ENCODE data around the gene TUT4. TPM values are rescaled to one million over a fixed set of nuclear protein-coding genes. Genes with fewer than 3 reads are reported as not detected.

TUT4 gene
- total RNA-seq, 5 donors from 2014 or later (not counting 1 experiment from before 2014, with no cell fraction given), result 109 to 143 (median 129) TPM

DNA sequence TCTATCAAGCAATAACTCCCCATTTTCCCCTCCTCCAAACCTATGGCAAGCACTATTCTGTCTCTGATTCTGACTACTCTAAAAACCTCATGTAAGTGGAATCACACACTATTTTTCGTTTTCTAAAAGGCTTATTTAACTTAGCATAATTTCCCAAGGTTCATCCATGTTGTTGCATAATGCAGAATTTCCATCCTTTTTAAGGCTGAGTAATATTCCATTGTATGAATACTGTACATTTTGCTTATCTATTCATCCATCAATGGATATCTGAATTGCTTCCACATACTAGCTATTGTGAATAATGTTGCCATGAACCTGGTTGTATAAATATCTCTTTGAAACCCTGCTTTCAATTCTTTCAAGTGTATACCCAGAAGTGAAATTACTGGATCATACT, 48.2 kb downstream of the TUT4 start:
- H3K4me3 Mint-ChIP-seq, result no peak overlapping the region
- no peak for ATAC-seq (replicated peaks in 1 of 4)
- ChIA-PET CTCF (no interaction called here), POLR2A (interaction anchor here in 1 of 2 donors (0.9 kb wide), 1 partner anchor 15 kb away, joined by 5 read pairs; no protein-coding TSS in a partner anchor)
- peaks cover 9 to 28% (median 28%) of the 10 kb centered on the region in 3 donors for H3K4me1 Mint-ChIP-seq
- Histone ChIP-seq H3K27ac (ENCODE audit: low read length) (no peak overlapping the region), H3K4me1 (ENCODE audit: control insufficient read depth in 1 of 2, extremely low read depth in 1 of 2, insufficient read depth in 2 of 2, low read length in 2 of 2) (no peaks in the 10 kb centered on the region), H3K4me3 (ENCODE audit: control insufficient read depth in 1 of 2, extremely low read depth in 1 of 2, low read length in 1 of 2) (no peak overlapping the region), H3K9me3 (no peaks in the 10 kb centered on the region), H3K27me3 (replicated peaks in 1 of 2; ENCODE audit: control insufficient read depth in 2 of 2, extremely low read depth in 1 of 2, insufficient read depth in 2 of 2, low read length in 1 of 2) (no peaks in the 10 kb centered on the region), H3K36me3 (ENCODE audit: control insufficient read depth in 2 of 2, extremely low read depth in 1 of 2, insufficient read depth in 1 of 2, low read length in 1 of 2) (peaks cover 3 to 36% of the 10 kb centered on the region in 2 donors)
- peaks cover 50% of the 10 kb centered on the region for H3K36me3 Mint-ChIP-seq
- no peaks in the 10 kb centered on the region for H3K9me3 Mint-ChIP-seq
- WGBS (ENCODE audit: insufficient coverage), result no CpG with 5 or more reads among the region's 1 CpG
- no peak for DNase-seq
- H3K27ac Mint-ChIP-seq, result no peak overlapping the region
- no peaks in the 10 kb centered on the region for H3K27me3 Mint-ChIP-seq

DNA sequence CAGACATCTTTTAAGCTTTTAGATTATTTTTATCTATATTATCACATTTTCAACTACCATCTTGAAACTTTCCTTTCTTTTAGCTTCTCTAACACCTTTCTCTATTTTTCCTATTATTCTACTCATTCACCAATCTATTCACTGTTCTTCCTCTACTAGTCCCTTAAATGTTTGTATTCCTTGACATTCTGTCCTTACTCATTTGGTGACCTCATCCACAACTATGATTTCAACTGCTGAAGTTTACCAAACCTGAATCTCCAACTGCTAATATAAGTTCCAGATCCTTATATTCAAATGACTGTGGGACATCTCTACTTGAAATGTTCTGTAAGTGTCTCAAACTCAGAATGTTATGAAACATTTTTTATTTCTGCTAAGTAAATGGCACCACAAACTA, 49.2 kb downstream of the TUT4 start:
- peaks cover 3 to 30% of the 10 kb centered on the region in 2 donors for H3K36me3 ChIP-seq (ENCODE audit: control insufficient read depth in 2 of 2, extremely low read depth in 1 of 2, insufficient read depth in 1 of 2, low read length in 1 of 2)
- no peaks in the 10 kb centered on the region for H3K4me1 ChIP-seq (ENCODE audit: control insufficient read depth in 1 of 2, extremely low read depth in 1 of 2, insufficient read depth in 2 of 2, low read length in 2 of 2)
- H3K27me3 ChIP-seq (replicated peaks in 1 of 2; ENCODE audit: control insufficient read depth in 2 of 2, extremely low read depth in 1 of 2, insufficient read depth in 2 of 2, low read length in 1 of 2), result no peaks in the 10 kb centered on the region
- POLR2A ChIA-PET, result interaction anchor here in 1 of 2 donors (0.7 kb wide), 1 partner anchor 151 kb away, joined by 3 read pairs; no protein-coding TSS in a partner anchor
- Mint-ChIP-seq H3K27ac (no peak overlapping the region), H3K4me1 (peaks cover 9 to 31% (median 26%) of the 10 kb centered on the region in 3 donors), H3K36me3 (peaks cover 48% of the 10 kb centered on the region), H3K9me3 (no peaks in the 10 kb centered on the region), H3K27me3 (no peaks in the 10 kb centered on the region), H3K4me3 (no peak overlapping the region)
- no peak for DNase-seq
- no peak overlapping the region for H3K4me3 ChIP-seq (ENCODE audit: control insufficient read depth in 1 of 2, extremely low read depth in 1 of 2, low read length in 1 of 2)
- CTCF ChIA-PET, result no interaction called here
- no peaks in the 10 kb centered on the region for H3K9me3 ChIP-seq
- H3K27ac ChIP-seq (ENCODE audit: low read length), result no peak overlapping the region
- no peak for ATAC-seq (replicated peaks in 1 of 4)

DNA sequence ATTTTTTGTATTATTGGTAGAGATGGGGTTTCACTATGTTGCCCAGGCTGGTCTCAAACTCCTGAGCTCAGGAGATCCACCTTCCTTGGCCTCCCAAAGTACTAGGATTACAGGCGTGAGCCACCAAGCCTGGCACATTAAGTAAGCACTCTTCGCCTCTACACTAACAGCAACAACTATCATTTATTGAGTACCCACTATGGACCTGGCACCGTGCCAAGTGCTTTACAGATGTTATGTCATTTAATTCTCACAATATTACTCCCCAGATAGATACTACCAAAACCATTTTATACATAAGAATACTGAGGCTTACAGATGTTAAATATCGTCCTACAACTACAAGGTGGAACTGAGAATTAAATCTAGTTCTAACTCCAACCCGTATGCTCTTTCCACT, 50.1 kb downstream of the TUT4 start:
- peaks cover 44% of the 10 kb centered on the region for H3K36me3 Mint-ChIP-seq
- ATAC-seq (replicated peaks in 1 of 4), result no peak
- Histone ChIP-seq H3K9me3 (no peaks in the 10 kb centered on the region), H3K27ac (ENCODE audit: low read length) (no peak overlapping the region), H3K27me3 (replicated peaks in 1 of 2; ENCODE audit: control insufficient read depth in 2 of 2, extremely low read depth in 1 of 2, insufficient read depth in 2 of 2, low read length in 1 of 2) (no peaks in the 10 kb centered on the region), H3K4me1 (ENCODE audit: control insufficient read depth in 1 of 2, extremely low read depth in 1 of 2, insufficient read depth in 2 of 2, low read length in 2 of 2) (no peaks in the 10 kb centered on the region), H3K4me3 (ENCODE audit: control insufficient read depth in 1 of 2, extremely low read depth in 1 of 2, low read length in 1 of 2) (no peak overlapping the region), H3K36me3 (ENCODE audit: control insufficient read depth in 2 of 2, extremely low read depth in 1 of 2, insufficient read depth in 1 of 2, low read length in 1 of 2) (peaks cover 3 to 24% of the 10 kb centered on the region in 2 donors)
- 100% methylated on average over 3 of the region's 5 CpGs for WGBS (ENCODE audit: insufficient coverage)
- CTCF ChIA-PET, result interaction anchor here in 1 of 2 donors (0.7 kb wide), 1 partner anchor 97 kb away, joined by 7 read pairs; no protein-coding TSS in a partner anchor
- no peaks in the 10 kb centered on the region for H3K27me3 Mint-ChIP-seq
- no peak overlapping the region for H3K27ac Mint-ChIP-seq
- H3K9me3 Mint-ChIP-seq, result no peaks in the 10 kb centered on the region
- no peak overlapping the region for H3K4me3 Mint-ChIP-seq
- POLR2A ChIA-PET, result no interaction called here
- peaks cover 9 to 34% (median 26%) of the 10 kb centered on the region in 3 donors for H3K4me1 Mint-ChIP-seq
- peak in 4 of 35 experiments; percentile 5 to 21 (median 14) for DNase-seq

DNA sequence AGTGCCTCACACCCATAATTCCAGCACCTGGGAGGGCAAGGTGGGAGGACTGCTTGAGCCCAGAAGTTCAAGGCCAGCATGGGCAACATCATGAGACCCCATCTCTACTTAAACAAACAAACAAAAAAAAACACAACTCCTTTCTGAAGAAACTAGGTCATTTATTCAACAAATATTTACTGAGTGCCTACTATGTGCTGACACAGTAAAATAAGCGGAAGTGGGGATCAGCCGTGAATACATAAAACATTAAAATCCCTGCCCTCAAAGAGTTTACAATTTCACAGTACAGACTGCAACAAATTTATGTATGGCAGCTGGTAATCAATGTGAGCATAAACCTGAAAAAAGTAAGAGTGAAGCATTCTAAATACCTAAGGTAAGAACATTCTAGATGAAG, 65.3 kb downstream of the TUT4 start:
- peak overlapping the region in 1 of 2 donors; percentile 68 for H3K27ac Mint-ChIP-seq
- peaks cover 0 to 3% (median 3%) of the 10 kb centered on the region in 3 donors for H3K4me1 Mint-ChIP-seq
- no CpG with 5 or more reads among the region's 2 CpGs for WGBS (ENCODE audit: insufficient coverage)
- DNase-seq, result no peak
- H3K36me3 Mint-ChIP-seq, result peaks cover 27% of the 10 kb centered on the region
- H3K27ac ChIP-seq (ENCODE audit: low read length), result no peak overlapping the region
- H3K9me3 Mint-ChIP-seq, result no peaks in the 10 kb centered on the region
- ATAC-seq (replicated peaks in 1 of 4), result no peak
- POLR2A ChIA-PET, result no interaction called here
- no peak overlapping the region for H3K4me3 Mint-ChIP-seq
- no peaks in the 10 kb centered on the region for H3K9me3 ChIP-seq
- no peaks in the 10 kb centered on the region for H3K4me1 ChIP-seq (ENCODE audit: control insufficient read depth in 1 of 2, extremely low read depth in 1 of 2, insufficient read depth in 2 of 2, low read length in 2 of 2)
- H3K27me3 ChIP-seq (replicated peaks in 1 of 2; ENCODE audit: control insufficient read depth in 2 of 2, extremely low read depth in 1 of 2, insufficient read depth in 2 of 2, low read length in 1 of 2), result no peaks in the 10 kb centered on the region
- H3K4me3 ChIP-seq (ENCODE audit: control insufficient read depth in 1 of 2, extremely low read depth in 1 of 2, low read length in 1 of 2), result no peak overlapping the region
- peaks cover 5 to 35% of the 10 kb centered on the region in 2 donors for H3K36me3 ChIP-seq (ENCODE audit: control insufficient read depth in 2 of 2, extremely low read depth in 1 of 2, insufficient read depth in 1 of 2, low read length in 1 of 2)
- H3K27me3 Mint-ChIP-seq, result no peaks in the 10 kb centered on the region
- CTCF ChIA-PET, result no interaction called here

DNA sequence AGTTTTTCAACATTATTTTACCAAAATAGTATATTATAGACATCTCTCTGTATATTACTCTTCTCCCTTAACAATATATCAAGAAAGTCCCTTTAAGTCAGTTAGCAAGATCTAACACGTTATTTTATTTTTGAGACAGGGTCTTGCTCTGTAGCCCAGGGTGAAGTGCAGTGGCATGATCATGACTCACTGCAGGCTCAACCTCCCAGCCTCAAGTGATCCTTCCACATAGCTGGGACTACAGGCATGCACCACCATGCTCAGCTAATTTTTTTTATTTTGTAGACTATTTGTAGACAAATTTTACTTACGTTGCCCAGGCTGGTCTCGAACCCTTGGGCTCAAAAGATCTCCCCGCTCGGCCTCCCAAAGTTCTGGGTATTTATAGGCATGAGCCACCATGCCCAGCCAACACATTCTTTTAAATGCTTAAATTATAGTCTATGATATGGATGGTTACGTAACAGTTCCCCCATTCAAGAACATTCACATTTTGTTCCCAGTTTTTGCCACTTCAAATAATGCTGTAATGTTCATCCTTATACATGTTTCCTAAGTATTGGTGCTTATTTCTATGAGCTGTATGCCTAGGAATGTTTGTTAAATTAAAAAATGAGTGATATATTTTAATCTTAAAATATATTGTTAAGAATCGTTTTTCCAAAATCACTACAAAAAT, 70.4 kb downstream of the TUT4 start:
- Mint-ChIP-seq H3K27me3 (no peaks in the 10 kb centered on the region), H3K36me3 (peaks cover 12% of the 10 kb centered on the region), H3K4me1 (peaks cover 0 to 3% (median 0%) of the 10 kb centered on the region in 3 donors), H3K9me3 (no peaks in the 10 kb centered on the region), H3K27ac (no peak overlapping the region), H3K4me3 (no peak overlapping the region)
- ChIA-PET POLR2A (no interaction called here), CTCF (no interaction called here)
- DNase-seq (no peak), ATAC-seq (replicated peaks in 1 of 4) (no peak)
- WGBS (ENCODE audit: insufficient coverage), result 100% methylated on average over 1 of the region's 7 CpGs
- Histone ChIP-seq H3K36me3 (ENCODE audit: control insufficient read depth in 2 of 2, extremely low read depth in 1 of 2, insufficient read depth in 1 of 2, low read length in 1 of 2) (peaks cover 1 to 39% of the 10 kb centered on the region in 2 donors), H3K9me3 (no peaks in the 10 kb centered on the region), H3K4me1 (ENCODE audit: control insufficient read depth in 1 of 2, extremely low read depth in 1 of 2, insufficient read depth in 2 of 2, low read length in 2 of 2) (no peaks in the 10 kb centered on the region), H3K27me3 (replicated peaks in 1 of 2; ENCODE audit: control insufficient read depth in 2 of 2, extremely low read depth in 1 of 2, insufficient read depth in 2 of 2, low read length in 1 of 2) (no peaks in the 10 kb centered on the region), H3K4me3 (ENCODE audit: control insufficient read depth in 1 of 2, extremely low read depth in 1 of 2, low read length in 1 of 2) (no peak overlapping the region), H3K27ac (ENCODE audit: low read length) (no peak overlapping the region)

DNA sequence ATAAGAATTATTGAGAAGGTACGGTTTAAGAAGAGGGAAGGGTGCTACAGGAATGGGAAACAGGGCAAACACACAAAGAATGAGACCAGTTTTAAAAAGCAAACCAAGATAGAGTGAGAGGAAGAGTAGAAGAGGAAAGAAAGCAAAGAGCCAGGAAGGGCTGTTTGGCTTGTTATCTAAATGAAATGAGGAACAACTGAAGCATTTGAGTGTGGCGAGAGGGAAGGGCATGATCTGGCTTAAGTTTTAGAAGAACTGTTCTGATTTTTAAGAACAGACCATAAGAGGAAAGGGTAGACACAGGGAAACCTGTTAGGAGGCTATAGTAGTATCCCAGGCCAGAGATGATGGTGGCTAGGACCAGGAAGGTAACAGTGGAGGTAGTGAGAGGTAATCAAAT, 73.8 kb downstream of the TUT4 start:
- Histone ChIP-seq H3K9me3 (no peaks in the 10 kb centered on the region), H3K27me3 (replicated peaks in 1 of 2; ENCODE audit: control insufficient read depth in 2 of 2, extremely low read depth in 1 of 2, insufficient read depth in 2 of 2, low read length in 1 of 2) (no peaks in the 10 kb centered on the region), H3K27ac (ENCODE audit: low read length) (no peak overlapping the region), H3K4me3 (ENCODE audit: control insufficient read depth in 1 of 2, extremely low read depth in 1 of 2, low read length in 1 of 2) (no peak overlapping the region), H3K4me1 (ENCODE audit: control insufficient read depth in 1 of 2, extremely low read depth in 1 of 2, insufficient read depth in 2 of 2, low read length in 2 of 2) (no peaks in the 10 kb centered on the region), H3K36me3 (ENCODE audit: control insufficient read depth in 2 of 2, extremely low read depth in 1 of 2, insufficient read depth in 1 of 2, low read length in 1 of 2) (peaks cover 0 to 56% of the 10 kb centered on the region in 2 donors)
- H3K4me3 Mint-ChIP-seq, result no peak overlapping the region
- H3K9me3 Mint-ChIP-seq, result no peaks in the 10 kb centered on the region
- peaks cover 0 to 8% (median 3%) of the 10 kb centered on the region in 3 donors for H3K4me1 Mint-ChIP-seq
- ATAC-seq (replicated peaks in 1 of 4) (no peak), DNase-seq (no peak)
- H3K27me3 Mint-ChIP-seq, result no peaks in the 10 kb centered on the region
- CTCF ChIA-PET, result no interaction called here
- WGBS (ENCODE audit: insufficient coverage), result 96% methylated on average over 2 of the region's 2 CpGs
- H3K36me3 Mint-ChIP-seq, result peaks cover 24% of the 10 kb centered on the region
- POLR2A ChIA-PET, result no interaction called here
- H3K27ac Mint-ChIP-seq, result no peak overlapping the region
